NB4 (cell line): ENCODE data around the gene CD28.

Source experiments
- DNase-seq: peaks from one replicate; pipeline ENCODE4 v3.0.0; 2010; ENCODE audit warnings: low read depth
- H3K4me3 ChIP-seq: one replicate; pipeline ENCODE4 v1.5.1; 2011; ENCODE audit warnings: mild to moderate bottlenecking, low read depth, low read length, moderate library complexity
- MYC ChIP-seq: IDR thresholded peaks from 2 replicates; pipeline ENCODE4 v1.6.1; 2011; ENCODE audit warnings: low read depth, low read length
- POLR2A ChIP-seq: IDR thresholded peaks from 2 replicates; pipeline ENCODE4 v1.6.1; 2011; ENCODE audit warnings: mild to moderate bottlenecking; ENCODE audit not compliant: insufficient read length; ENCODE audit errors: extremely low read depth
- TF ChIP-seq, protein P1 (sequence below): IDR thresholded peaks from 2 replicates; pipeline ENCODE4 v1.6.1; 2011; ENCODE audit warnings: low read depth, low read length
- TF ChIP-seq, protein P2 (sequence below): IDR thresholded peaks from one replicate; pipeline ENCODE4 v1.5.1; 2012; ENCODE audit warnings: low read depth, low read length

The CD28 gene

DNA sequence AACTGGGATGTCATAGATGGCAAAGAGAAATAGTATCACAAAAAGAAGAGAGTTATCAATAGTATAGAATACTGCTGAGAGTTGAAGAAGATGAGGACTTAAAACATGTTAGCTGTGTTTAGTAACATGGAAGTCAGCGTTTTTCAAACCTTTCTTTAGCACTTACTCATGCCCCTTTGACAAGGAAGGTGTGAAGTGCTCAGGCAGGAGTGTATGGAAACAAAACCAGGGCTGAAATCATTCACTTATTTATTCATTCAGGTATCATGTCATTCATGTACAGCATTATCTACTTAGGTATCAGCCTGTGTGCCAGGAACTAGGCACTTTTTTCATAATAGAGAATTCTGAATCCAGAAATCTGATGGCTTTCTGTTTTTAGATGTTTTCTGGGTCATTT is 27.2 kb downstream of the CD28 start:
- TF ChIP-seq, protein P1, sequence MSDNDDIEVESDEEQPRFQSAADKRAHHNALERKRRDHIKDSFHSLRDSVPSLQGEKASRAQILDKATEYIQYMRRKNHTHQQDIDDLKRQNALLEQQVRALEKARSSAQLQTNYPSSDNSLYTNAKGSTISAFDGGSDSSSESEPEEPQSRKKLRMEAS, result no peak
- TF ChIP-seq, protein P2, sequence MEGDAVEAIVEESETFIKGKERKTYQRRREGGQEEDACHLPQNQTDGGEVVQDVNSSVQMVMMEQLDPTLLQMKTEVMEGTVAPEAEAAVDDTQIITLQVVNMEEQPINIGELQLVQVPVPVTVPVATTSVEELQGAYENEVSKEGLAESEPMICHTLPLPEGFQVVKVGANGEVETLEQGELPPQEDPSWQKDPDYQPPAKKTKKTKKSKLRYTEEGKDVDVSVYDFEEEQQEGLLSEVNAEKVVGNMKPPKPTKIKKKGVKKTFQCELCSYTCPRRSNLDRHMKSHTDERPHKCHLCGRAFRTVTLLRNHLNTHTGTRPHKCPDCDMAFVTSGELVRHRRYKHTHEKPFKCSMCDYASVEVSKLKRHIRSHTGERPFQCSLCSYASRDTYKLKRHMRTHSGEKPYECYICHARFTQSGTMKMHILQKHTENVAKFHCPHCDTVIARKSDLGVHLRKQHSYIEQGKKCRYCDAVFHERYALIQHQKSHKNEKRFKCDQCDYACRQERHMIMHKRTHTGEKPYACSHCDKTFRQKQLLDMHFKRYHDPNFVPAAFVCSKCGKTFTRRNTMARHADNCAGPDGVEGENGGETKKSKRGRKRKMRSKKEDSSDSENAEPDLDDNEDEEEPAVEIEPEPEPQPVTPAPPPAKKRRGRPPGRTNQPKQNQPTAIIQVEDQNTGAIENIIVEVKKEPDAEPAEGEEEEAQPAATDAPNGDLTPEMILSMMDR, result no peak
- TF ChIP-seq POLR2A (no peak), MYC (no peak)
- no peak for DNase-seq
- no peak overlapping the region for H3K4me3 ChIP-seq

DNA sequence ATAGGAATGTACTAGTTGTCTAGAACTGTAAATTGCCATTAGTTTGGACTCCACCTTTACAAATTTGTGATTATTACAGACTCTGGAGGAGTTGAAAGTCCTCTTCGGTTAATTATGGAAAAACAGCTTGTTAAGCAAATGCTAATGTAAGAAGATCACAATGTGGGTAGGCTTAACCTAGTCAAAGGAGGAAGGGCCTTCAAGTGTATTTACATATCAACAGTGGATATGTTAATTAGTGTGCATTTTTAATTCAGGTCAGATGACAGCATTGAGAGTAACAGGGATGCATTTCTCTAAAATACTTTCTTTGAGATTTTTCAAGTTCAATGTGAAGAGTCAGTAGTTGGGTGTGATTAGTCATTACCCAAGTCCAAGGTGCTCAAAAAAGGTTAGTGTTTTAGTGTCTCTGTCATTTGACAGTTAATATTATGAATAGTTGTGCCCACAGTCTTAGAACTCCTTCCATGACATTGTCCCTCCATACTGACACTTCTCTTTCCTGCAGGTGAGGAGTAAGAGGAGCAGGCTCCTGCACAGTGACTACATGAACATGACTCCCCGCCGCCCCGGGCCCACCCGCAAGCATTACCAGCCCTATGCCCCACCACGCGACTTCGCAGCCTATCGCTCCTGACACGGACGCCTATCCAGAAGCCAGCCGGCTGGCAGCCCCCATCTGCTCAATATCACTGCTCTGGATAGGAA is 28.0 kb downstream of the CD28 start:
- TF ChIP-seq POLR2A, result no peak
- TF ChIP-seq, protein P2, result no peak
- TF ChIP-seq, protein P1, result no peak
- no peak for DNase-seq
- H3K4me3 ChIP-seq, result no peak overlapping the region

DNA sequence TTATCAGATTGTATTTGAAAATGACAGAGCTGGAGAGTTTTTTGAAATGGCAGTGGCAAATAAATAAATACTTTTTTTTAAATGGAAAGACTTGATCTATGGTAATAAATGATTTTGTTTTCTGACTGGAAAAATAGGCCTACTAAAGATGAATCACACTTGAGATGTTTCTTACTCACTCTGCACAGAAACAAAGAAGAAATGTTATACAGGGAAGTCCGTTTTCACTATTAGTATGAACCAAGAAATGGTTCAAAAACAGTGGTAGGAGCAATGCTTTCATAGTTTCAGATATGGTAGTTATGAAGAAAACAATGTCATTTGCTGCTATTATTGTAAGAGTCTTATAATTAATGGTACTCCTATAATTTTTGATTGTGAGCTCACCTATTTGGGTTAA is 30.9 kb downstream of the CD28 start:
- TF ChIP-seq MYC (no peak), POLR2A (no peak)
- TF ChIP-seq, protein P2, result no peak
- TF ChIP-seq, protein P1, result no peak
- DNase-seq, result no peak
- H3K4me3 ChIP-seq, result no peak overlapping the region

DNA sequence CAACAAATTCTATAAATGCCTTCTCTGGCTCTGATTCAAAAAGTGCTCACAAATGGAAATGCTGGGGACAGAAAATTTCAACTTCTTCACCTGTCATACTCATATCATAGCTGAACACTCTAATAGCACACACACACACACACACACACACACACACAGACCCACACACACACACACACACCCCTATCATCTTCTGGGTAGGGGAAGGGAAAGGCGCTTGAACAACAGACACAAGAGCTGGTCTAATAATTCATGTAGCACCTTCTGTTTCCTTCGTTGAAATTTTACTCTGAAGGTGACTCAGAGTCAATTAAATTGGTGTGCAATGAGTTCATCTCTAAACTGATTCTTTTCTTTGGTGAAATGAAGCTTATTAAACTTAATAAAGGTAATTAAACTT is 32.9 kb downstream of the CD28 start:
- no peak for DNase-seq
- H3K4me3 ChIP-seq, result no peak overlapping the region

DNA sequence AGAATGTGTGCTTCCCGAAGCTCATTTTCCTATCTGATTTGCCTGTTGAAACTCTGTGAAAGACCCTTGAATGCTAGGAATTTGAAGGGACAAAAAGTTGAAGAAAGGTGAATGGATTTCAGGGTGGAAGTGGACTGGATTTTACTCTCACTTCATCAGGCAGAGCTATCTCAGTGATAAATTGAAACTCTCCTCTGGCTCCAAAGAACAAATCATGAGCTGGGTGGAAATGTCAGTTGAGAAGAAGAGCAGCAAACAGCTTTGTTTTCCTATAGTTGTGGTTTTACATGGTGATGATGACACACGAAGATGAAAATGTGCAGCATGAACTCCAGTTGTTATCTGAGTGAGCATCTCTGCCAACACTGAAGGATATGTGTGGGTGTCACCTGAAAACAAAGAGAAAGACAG is 34.4 kb downstream of the CD28 start:
- H3K4me3 ChIP-seq, result no peak overlapping the region
- peak; percentile 7 for DNase-seq
- TF ChIP-seq, protein P1, result no peak

More for the DNA sequence above, 32.9 kb downstream of the CD28 start:
- TF ChIP-seq, protein P2, result no peak
- TF ChIP-seq MYC (no peak), POLR2A (no peak)
- TF ChIP-seq, protein P1, result no peak

DNA sequence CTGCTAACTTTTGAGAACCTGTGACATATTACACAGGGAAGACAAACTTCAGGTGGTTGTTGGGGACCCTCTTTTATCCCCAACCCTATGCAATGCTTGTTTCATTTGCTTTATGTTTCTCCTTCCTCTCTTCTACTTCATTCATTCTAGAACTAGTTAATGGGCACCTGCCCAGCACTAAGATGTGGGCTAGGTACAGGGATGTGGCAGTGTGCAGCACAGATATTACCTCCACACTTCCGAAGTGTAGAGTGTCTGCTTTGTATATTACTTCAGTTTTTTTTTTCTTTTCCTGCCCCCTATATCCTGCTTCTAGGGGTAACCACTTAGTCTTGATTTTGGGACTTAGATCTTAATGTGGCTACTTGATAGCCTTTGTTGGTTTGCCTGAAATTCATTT is 35.1 kb downstream of the CD28 start:
- DNase-seq, result no peak
- H3K4me3 ChIP-seq, result no peak overlapping the region
- no peak for TF ChIP-seq MYC
- no peak for TF ChIP-seq POLR2A
- TF ChIP-seq, protein P1, result no peak

DNA sequence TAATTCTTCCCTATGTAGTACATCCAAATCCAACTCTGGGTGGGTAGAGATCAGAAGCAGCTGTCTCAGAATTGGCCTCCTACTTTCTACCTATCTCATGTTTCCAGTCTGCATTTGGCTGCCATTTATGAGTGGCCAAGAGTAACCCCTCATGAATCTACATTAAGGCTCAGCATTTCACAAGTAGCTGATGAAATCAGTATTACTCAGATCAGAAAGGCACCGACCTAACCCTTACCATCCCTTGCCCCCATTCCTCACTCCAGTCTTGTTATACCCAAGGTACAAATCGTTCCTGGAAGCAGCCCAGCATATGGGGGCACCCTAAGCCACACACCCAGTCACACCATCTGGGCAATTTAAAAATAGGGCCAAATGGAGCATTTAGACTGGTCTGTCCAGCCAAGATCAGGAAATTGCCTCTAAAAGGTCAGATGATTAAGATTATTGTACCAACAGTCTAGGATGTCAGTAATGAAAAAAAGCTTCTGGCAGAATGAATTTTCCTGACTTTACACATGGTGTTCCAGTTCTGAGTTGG is 37.1 kb downstream of the CD28 start:
- TF ChIP-seq, protein P2, result no peak
- no peak for TF ChIP-seq POLR2A
- TF ChIP-seq MYC, result no peak
- TF ChIP-seq, protein P1, result no peak

More for the DNA sequence above, 37.1 kb downstream of the CD28 start:
- DNase-seq, result no peak
- no peak overlapping the region for H3K4me3 ChIP-seq
